IPS-18c (cell line): Measurements from ENCODE around the gene VPS41.

Source experiments
- H3K4me3 ChIP-seq: 2 replicates; pipeline ENCODE4 v1.7.0; 2013; ENCODE audit warnings: low read depth, mild to moderate bottlenecking, low read length, moderate library complexity; ENCODE audit not compliant: insufficient read depth
- H3K9me3 ChIP-seq: one replicate; pipeline ENCODE4 v1.6.1; 2013; ENCODE audit warnings: mild to moderate bottlenecking, low read length, moderate library complexity; ENCODE audit not compliant: control insufficient read depth, insufficient read depth

VPS41 gene

DNA sequence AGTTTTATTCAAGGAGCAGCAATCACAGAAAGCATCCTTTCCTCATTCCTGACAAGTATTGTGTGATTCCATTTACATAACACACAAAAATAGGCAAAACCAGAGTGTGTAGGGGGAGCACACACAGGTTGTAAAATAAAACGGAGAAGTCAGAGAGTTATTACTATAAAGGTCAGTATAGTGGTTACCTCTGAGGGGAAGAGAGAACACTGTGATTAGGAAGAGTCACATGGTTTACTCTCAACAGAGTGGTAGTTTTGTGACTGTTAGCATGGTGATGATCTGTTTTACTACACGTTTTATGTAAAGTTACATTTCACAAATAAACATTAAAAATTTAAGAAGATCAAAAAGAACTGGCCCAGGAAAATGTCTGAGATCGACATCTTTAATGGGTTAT, 74.6 kb downstream of the VPS41 start:
- Histone ChIP-seq H3K9me3 (no peaks in the 10 kb centered on the region), H3K4me3 (no peak overlapping the region)

- H3K9me3 ChIP-seq: no peaks in the 10 kb centered on the region
- no peak overlapping the region for H3K4me3 ChIP-seq
These were observed 75.7 kb downstream of the VPS41 start for GRCh38 chr7:38833329-38833728.

- H3K4me3 ChIP-seq: no peak overlapping the region
- no peaks in the 10 kb centered on the region for H3K9me3 ChIP-seq
These were observed 77.6 kb downstream of the VPS41 start for GRCh38 chr7:38831259-38831996.

DNA sequence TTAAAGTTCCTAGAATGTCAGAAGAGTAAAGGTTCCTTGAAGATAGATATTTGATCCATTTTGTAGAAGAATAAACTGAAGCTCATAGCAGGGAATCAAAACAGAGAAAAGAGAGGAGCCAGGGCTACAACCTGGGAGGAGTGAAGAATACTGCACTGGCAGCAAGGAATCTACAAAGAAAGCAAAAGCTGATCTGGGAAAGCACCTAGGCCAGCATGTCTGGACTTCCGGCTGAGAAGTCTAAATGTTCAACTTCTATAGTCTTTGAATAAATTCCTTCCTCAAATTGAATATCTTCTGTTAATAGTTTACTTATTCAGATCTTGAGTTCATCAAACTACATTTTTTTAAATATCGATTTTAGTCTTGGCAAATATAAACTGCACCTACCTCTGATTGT, 78.2 kb downstream of the VPS41 start:
- Histone ChIP-seq H3K9me3 (no peaks in the 10 kb centered on the region), H3K4me3 (no peak overlapping the region)

DNA sequence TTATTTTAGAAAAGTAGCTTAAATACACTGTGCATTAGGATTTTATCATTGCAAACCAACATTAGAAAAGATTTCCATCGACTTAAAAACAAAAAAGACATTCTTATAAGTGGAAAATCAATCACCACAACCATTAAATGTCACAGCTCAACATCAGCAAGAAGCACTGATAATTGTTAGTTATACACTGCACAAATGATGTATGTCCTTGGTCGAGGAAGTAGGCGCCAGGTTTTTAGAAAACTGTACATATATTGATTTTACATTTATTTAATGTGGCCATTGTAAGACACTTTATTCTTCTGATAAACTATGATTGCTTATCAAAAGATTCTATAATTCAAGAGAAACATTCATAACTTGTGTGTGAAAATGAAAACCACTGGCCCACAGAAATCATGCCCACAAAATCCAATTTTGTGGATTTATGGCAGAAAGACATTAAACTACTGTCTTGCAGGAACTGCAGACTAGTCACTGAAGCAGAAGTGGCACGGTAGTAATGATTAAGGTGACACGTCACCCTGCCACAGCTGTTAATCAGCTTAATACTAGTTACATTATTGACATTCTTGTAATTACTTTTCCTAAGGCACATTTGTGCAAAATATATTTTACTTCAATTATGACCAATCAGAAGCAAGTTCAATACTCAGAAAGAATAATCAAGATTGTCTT, 79.4 kb downstream of the VPS41 start:
- no peak overlapping the region for H3K4me3 ChIP-seq
- no peaks in the 10 kb centered on the region for H3K9me3 ChIP-seq

DNA sequence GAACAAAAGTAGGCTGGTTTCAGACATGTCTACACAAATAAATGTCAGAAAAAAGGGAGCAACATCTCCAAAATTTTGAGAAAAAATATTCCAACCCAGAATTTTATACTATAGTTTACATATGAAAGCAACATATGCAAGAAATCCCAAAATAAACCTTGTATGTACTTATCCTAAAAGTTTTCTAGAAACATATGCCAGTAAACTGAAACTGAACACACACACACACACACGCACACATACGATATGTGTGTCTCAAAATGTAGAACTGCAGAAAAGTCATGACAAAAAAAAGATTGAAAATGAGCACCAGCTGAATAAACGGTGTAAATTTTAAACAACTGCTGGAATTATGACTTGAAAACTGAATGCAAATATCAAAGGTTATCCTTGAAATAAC, 81.0 kb downstream of the VPS41 start:
- Histone ChIP-seq H3K4me3 (no peak overlapping the region), H3K9me3 (no peaks in the 10 kb centered on the region)

GRCh38 chr7:38825721-38826440, 83.1 kb downstream of the VPS41 start:
- Histone ChIP-seq H3K4me3 (no peak overlapping the region), H3K9me3 (no peaks in the 10 kb centered on the region)

DNA sequence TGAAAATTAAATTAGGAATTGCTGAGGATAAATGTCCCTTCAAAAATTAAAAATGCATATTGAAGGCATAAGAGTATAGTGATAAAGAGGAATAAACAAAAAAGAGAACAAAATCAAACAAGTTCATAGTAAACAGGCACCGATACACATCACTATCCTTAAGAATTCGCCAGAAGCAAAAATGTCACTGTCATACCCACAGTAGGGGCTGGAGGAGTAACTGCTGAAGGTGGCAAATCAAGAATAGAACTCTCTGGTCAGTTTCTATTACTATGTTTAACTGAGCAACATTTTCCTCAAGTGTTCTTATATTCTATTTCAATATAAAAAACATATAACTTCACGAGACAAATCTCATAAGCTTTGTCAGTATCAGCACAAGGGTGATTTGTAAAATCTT, 84.0 kb downstream of the VPS41 start:
- H3K4me3 ChIP-seq: no peak overlapping the region
- no peaks in the 10 kb centered on the region for H3K9me3 ChIP-seq

GRCh38 chr7:38822549-38822948, 86.4 kb downstream of the VPS41 start:
- no peaks in the 10 kb centered on the region for H3K9me3 ChIP-seq
- H3K4me3 ChIP-seq: no peak overlapping the region

GRCh38 chr7:38820571-38820970, 88.4 kb downstream of the VPS41 start:
- Histone ChIP-seq H3K9me3 (no peaks in the 10 kb centered on the region), H3K4me3 (no peak overlapping the region)

GRCh38 chr7:38819463-38819862, 89.5 kb downstream of the VPS41 start:
- Histone ChIP-seq H3K9me3 (no peaks in the 10 kb centered on the region), H3K4me3 (no peak overlapping the region)

- H3K4me3 ChIP-seq: no peak overlapping the region
- H3K9me3 ChIP-seq: no peaks in the 10 kb centered on the region
These were observed 91.5 kb downstream of the VPS41 start for GRCh38 chr7:38817526-38817925.

DNA sequence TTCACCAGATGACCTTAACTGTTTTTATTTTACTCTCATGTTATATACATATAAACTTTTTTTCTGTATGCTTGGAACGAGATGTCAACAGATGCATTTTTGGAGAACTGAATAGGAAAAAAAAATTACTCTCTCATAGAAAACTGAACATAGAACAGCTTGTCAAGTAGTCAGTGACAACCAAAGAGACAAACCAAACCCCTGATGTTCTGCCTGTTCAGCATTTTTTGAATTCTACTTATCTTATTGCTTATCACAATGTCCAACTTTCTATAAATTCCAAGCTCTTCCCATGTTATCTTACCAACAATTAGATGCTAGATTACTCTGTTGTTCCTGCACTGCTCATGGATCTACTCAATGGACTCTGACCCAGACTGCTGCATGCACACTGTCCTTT, 95.2 kb downstream of the VPS41 start:
- Histone ChIP-seq H3K9me3 (no peaks in the 10 kb centered on the region), H3K4me3 (no peak overlapping the region)

DNA sequence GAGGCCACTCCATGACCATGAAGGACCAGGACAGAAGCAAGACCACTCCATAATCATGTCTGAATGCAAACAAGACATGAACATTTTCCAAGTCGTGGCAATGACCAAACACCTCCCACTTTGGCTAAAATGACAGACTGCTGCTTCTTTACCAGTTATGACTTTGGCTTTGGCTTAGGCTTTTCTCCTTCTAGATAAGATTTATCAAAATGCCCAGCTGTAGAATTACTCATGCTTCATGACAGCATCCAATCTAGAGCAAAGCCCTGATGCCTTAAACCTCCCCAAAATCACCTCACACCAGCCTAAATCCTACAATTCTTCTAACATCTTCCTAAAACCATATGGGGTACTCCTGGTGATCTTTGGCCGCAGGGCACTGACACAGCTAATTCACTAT, 102.1 kb downstream of the VPS41 start:
- no peak overlapping the region for H3K4me3 ChIP-seq
- H3K9me3 ChIP-seq: no peaks in the 10 kb centered on the region

GRCh38 chr7:38801786-38802185, 107.2 kb downstream of the VPS41 start:
- no peaks in the 10 kb centered on the region for H3K9me3 ChIP-seq

GRCh38 chr7:38798552-38799267, 110.3 kb downstream of the VPS41 start:
- Histone ChIP-seq H3K9me3 (no peaks in the 10 kb centered on the region), H3K4me3 (no peak overlapping the region)

More at GRCh38 chr7:38801786-38802185, 107.2 kb downstream of the VPS41 start:
- no peak overlapping the region for H3K4me3 ChIP-seq

DNA sequence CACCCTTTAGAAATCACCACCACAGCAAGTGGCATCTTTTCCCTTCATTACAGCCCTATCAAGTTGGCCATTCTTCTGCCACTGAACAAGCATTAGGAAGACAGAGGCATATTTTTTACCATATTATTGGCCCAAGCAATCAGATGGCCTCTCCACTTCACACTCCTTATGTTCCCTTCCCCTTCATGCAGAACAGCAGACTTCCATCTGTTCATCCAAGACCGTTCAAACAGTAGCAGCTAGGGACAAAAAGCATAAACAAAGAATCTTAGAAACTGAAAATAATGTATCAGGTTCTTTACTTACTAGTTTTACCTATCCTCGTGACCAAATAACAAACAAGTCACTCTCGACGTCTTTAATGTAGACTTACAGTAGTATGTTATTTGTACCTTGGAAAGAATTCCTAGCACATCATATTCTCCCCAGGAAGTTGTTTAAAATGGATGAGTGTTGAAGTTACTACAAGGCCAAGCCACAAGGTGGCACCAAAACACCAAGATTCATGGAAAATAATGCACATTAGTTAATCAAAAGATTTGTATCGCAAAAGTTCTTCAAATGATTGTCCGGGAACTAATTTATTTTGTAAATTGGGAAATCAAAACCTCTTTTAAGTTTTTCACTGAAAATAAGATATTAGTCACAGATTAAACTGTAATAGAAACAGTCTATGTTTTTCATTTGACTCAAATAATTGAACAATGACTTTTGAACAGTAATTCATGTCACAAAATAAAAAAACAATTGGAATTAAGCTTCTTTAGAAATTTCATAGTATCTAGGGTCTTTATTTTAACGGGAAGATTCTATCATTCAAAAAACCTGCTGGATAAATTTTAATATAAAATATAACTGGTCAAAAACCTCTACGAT, 112.1 kb downstream of the VPS41 start:
- H3K4me3 ChIP-seq: no peak overlapping the region

More for the DNA sequence above, 112.1 kb downstream of the VPS41 start:
- H3K9me3 ChIP-seq: no peaks in the 10 kb centered on the region
